ENCODE measurements around the gene ELOB.

DNA sequence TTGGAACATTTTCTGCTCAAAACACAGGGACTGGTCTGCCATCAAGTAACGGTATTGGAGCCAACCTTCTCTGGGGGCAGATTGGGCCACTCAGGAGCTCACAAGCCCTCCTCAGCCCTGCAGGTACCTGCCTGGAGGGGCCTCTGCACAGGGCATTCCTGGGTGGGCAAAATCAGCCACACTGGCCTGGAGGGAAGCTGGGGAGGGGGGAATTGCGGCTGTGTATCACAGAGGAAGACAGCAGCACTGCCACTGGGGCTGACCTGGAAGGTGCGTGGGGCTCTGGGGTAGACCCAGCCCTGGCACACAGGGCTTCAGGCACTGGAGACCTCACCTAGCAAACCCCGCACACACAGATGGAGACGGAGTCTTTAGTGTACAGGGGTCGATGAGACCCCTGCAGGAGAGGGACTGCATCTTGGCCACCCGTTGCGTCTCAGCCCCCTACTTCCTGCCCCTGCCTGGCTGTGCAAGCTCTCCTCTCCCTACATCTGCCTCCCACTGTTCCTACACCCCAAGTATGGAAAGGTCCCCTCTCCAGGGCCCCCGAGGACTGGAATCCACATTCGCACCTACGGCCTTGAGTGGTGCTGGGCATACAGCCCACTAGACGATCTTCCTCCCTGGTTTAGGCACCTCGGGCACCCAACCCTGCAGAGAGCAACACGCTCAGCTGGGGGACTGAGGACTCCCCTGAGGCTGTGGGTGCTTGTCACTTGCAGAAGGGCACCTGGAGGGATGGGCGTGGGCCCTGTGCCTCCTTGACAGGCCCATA, 31.8 kb downstream of the ELOB start:
- TF ChIP-seq CTCF (conservative IDR thresholded peaks at IDR 0.05 in 1 of 2, IDR thresholded peaks at IDR 0.05 in 1 of 2; ENCODE audit: low read depth in 1 of 2, low read length in 2 of 2): no peak
- no peak for TF ChIP-seq EZH2 (IDR thresholded peaks at IDR 0.05; ENCODE audit: low read length, missing control alignments)

Data from fibroblast of lung (primary cell).